ENCODE measurements around the gene CTDSPL2.
A peak's percentile ranks its signal among the peaks of the same experiment; 100 is the strongest.

Gene CTDSPL2

GRCh38 chr15:44536302-44536961, 109.0 kb downstream of the CTDSPL2 start:
- ATAC-seq, result peak; percentile 85
- TF ChIP-seq OSR1 (CRISPR knock-in tag; IDR thresholded peaks at IDR 0.05), result no peak
- no peak for TF ChIP-seq CSRNP3 (CRISPR knock-in tag; IDR thresholded peaks at IDR 0.05)
- TF ChIP-seq GLIS3 (CRISPR knock-in tag; IDR thresholded peaks at IDR 0.05), result no peak

- TF ChIP-seq TCF4 (CRISPR knock-in tag; IDR thresholded peaks at IDR 0.05; ENCODE audit: borderline replicate concordance) (no peak), TOX (CRISPR knock-in tag; IDR thresholded peaks at IDR 0.05; ENCODE audit: borderline replicate concordance) (no peak), ZNF8 (CRISPR knock-in tag; IDR thresholded peaks at IDR 0.05) (no peak), ESRRG (CRISPR knock-in tag; IDR thresholded peaks at IDR 0.05) (no peak), ZC3H10 (CRISPR knock-in tag; IDR thresholded peaks at IDR 0.05) (no peak)
These were observed 109.7 kb downstream of the CTDSPL2 start, which contains the start of gene EIF3J for GRCh38 chr15:44536962-44537734. Gene EIF3J, plus strand, starts transcription at chr15:44537147. Its CDS starts 48 bp downstream, at chr15:44537195.

GRCh38 chr15:44537735-44538240, 110.4 kb downstream of the CTDSPL2 start:
- TF ChIP-seq ZNF8 (CRISPR knock-in tag; IDR thresholded peaks at IDR 0.05) (no peak), TCF4 (CRISPR knock-in tag; IDR thresholded peaks at IDR 0.05; ENCODE audit: borderline replicate concordance) (no peak), ZFP30 (CRISPR knock-in tag; IDR thresholded peaks at IDR 0.05) (no peak), ESRRG (CRISPR knock-in tag; IDR thresholded peaks at IDR 0.05) (no peak), CSDC2 (CRISPR knock-in tag; IDR thresholded peaks at IDR 0.05) (no peak), CREB5 (CRISPR knock-in tag; IDR thresholded peaks at IDR 0.05; ENCODE audit: low read depth) (no peak), GLIS3 (CRISPR knock-in tag; IDR thresholded peaks at IDR 0.05) (no peak), ISL1 (CRISPR knock-in tag; IDR thresholded peaks at IDR 0.05) (no peak), ZNF70 (CRISPR knock-in tag; IDR thresholded peaks at IDR 0.05) (no peak), PPARA (CRISPR knock-in tag; IDR thresholded peaks at IDR 0.05; ENCODE audit: borderline replicate concordance) (no peak)
- peak; percentile 7 for ATAC-seq

More at GRCh38 chr15:44536962-44537734, 109.7 kb downstream of the CTDSPL2 start, which contains the start of gene EIF3J:
- ATAC-seq, result peak; percentile 93

GRCh38 chr15:44541282-44541958, 114.0 kb downstream of the CTDSPL2 start:
- TF ChIP-seq CSDC2 (CRISPR knock-in tag; IDR thresholded peaks at IDR 0.05) (no peak), ZFP3 (CRISPR knock-in tag; IDR thresholded peaks at IDR 0.05) (peak; percentile 63), TSHZ2 (CRISPR knock-in tag; IDR thresholded peaks at IDR 0.05) (no peak), ISL1 (CRISPR knock-in tag; IDR thresholded peaks at IDR 0.05) (peak; percentile 37; the same call in 1 of the 2 replicates), ESRRG (CRISPR knock-in tag; IDR thresholded peaks at IDR 0.05) (no peak)

GRCh38 chr15:44542596-44542995, 115.2 kb downstream of the CTDSPL2 start:
- no peak for ATAC-seq
- TF ChIP-seq OSR1 (CRISPR knock-in tag; IDR thresholded peaks at IDR 0.05) (no peak), PATZ1 (CRISPR knock-in tag; IDR thresholded peaks at IDR 0.05; ENCODE audit: borderline replicate concordance) (no peak), TSHZ2 (CRISPR knock-in tag; IDR thresholded peaks at IDR 0.05) (no peak), TOX (CRISPR knock-in tag; IDR thresholded peaks at IDR 0.05; ENCODE audit: borderline replicate concordance) (no peak), ZNF565 (CRISPR knock-in tag; conservative IDR thresholded peaks at IDR 0.05; ENCODE audit: low read depth) (no peak), ZNF8 (CRISPR knock-in tag; IDR thresholded peaks at IDR 0.05) (no peak), GLIS3 (CRISPR knock-in tag; IDR thresholded peaks at IDR 0.05) (no peak), ESRRG (CRISPR knock-in tag; IDR thresholded peaks at IDR 0.05) (no peak), SNAI2 (CRISPR knock-in tag; IDR thresholded peaks at IDR 0.05) (no peak), PPARA (CRISPR knock-in tag; IDR thresholded peaks at IDR 0.05; ENCODE audit: borderline replicate concordance) (no peak)

More at GRCh38 chr15:44541282-44541958, 114.0 kb downstream of the CTDSPL2 start:
- peak; percentile 9; the same call in 1 of the 3 replicates for ATAC-seq
